ENCODE measurements around the gene OR1F1.
"Not testable (repeated sequence)": the region's sequence is repeated elsewhere in the genome, so short reads cannot be mapped to it uniquely, and the experiment has no call there.

Gene OR1F1

GRCh38 chr16:3173892-3174617 lies 13.9 kb upstream of the OR1F1 start:
- DNase-seq: no peak

- DNase-seq: no peak
Observed at GRCh38 chr16:3174618-3175148, 13.3 kb upstream of the OR1F1 start.

GRCh38 chr16:3175157-3176093 lies 12.6 kb upstream of the OR1F1 start:
- DNase-seq: no peak

- no peak for DNase-seq
Observed at GRCh38 chr16:3179651-3180050, 8.4 kb upstream of the OR1F1 start.

GRCh38 chr16:3180445-3180878 lies 7.5 kb upstream of the OR1F1 start:
- DNase-seq: no peak

- not testable (repeated sequence) for DNase-seq
Observed at GRCh38 chr16:3182293-3182607, 5.8 kb upstream of the OR1F1 start.

GRCh38 chr16:3182608-3183444 lies 5.2 kb upstream of the OR1F1 start:
- no peak for DNase-seq

GRCh38 chr16:3183445-3184139 lies 4.4 kb upstream of the OR1F1 start:
- no peak for DNase-seq

- DNase-seq: no peak
Observed at GRCh38 chr16:3186946-3187690, 886 bp upstream of the OR1F1 start.

GRCh38 chr16:3188675-3188924 lies 596 bp downstream of the OR1F1 start:
- DNase-seq: no peak

GRCh38 chr16:3188925-3189825 lies 1.2 kb downstream of the OR1F1 start:
- DNase-seq: peak in 1 of 5 experiments; percentile 46

- no peak for DNase-seq
Observed at GRCh38 chr16:3189869-3190268, 1.9 kb downstream of the OR1F1 start.

GRCh38 chr16:3190949-3191353 lies 2.9 kb downstream of the OR1F1 start:
- peak in 1 of 5 experiments; percentile 44 for DNase-seq

- DNase-seq: no peak
Observed at GRCh38 chr16:3192476-3193019, 4.5 kb downstream of the OR1F1 start.

GRCh38 chr16:3193221-3194212 lies 5.5 kb downstream of the OR1F1 start:
- DNase-seq: no peak

- DNase-seq: no peak
Observed at GRCh38 chr16:3194792-3195191, 6.8 kb downstream of the OR1F1 start.

- no peak for DNase-seq
Observed at GRCh38 chr16:3195975-3196374, 8.0 kb downstream of the OR1F1 start.

- DNase-seq: not testable (repeated sequence)
Observed at GRCh38 chr16:3197694-3198333, 9.8 kb downstream of the OR1F1 start.

All from T-helper 2 cell (primary cell).